Renal pelvis (tissue), 4 donors: ENCODE results near the gene LRRC73. TPM values are rescaled to one million over a fixed set of nuclear protein-coding genes. Genes with fewer than 3 reads are reported as not detected.
"Not testable (repeated sequence)": the region's sequence is repeated elsewhere in the genome, so short reads cannot be mapped to it uniquely, and the experiment has no call there.

Experiments
- DNase-seq: peaks from one replicate; pipeline ENCODE4 v3.0.0-alpha.2; 2013
- polyA plus RNA-seq, 3 donors: library from polyadenylated mRNA; unstranded; fragments of 120-200 nt; gene quantifications; one replicate each; pipeline ENCODE4 v1.2.1, GENCODE V29; 2013; ENCODE audit not compliant: insufficient read length in 3 of 3

The LRRC73 gene
- polyA plus RNA-seq, 3 donors = 1.2 to 1.6 (median 1.4) TPM

- DNase-seq = no peak
Observed at GRCh38 chr6:43515808-43516207, 5.7 kb upstream of the LRRC73 start.

- no peak for DNase-seq
Observed at GRCh38 chr6:43511824-43512415, 1.8 kb upstream of the LRRC73 start.

- DNase-seq = no peak
Observed at GRCh38 chr6:43510827-43511163, 649 bp upstream of the LRRC73 start.

- DNase-seq = no peak
Observed at GRCh38 chr6:43509142-43509983, 783 bp downstream of the LRRC73 start.

GRCh38 chr6:43508481-43509141 lies 1.5 kb downstream of the LRRC73 start:
- DNase-seq = no peak

GRCh38 chr6:43506667-43507471 lies 3.3 kb downstream of the LRRC73 start:
- peak; percentile 82 for DNase-seq

- no peak for DNase-seq
Observed at GRCh38 chr6:43506171-43506570, 4.0 kb downstream of the LRRC73 start.

GRCh38 chr6:43505718-43506117 lies 4.4 kb downstream of the LRRC73 start:
- DNase-seq = no peak

- no peak for DNase-seq
Observed at GRCh38 chr6:43504756-43505593, 5.2 kb downstream of the LRRC73 start.

GRCh38 chr6:43503443-43503842 lies 6.7 kb downstream of the LRRC73 start:
- no peak for DNase-seq

- no peak for DNase-seq
Observed at GRCh38 chr6:43502666-43503065, 7.5 kb downstream of the LRRC73 start.

GRCh38 chr6:43500921-43501320 lies 9.2 kb downstream of the LRRC73 start:
- no peak for DNase-seq

GRCh38 chr6:43499028-43499815 lies 10.9 kb downstream of the LRRC73 start:
- no peak for DNase-seq

- DNase-seq = not testable (repeated sequence)
Observed at GRCh38 chr6:43498291-43498690, 11.9 kb downstream of the LRRC73 start.

GRCh38 chr6:43497689-43498088 lies 12.5 kb downstream of the LRRC73 start:
- no peak for DNase-seq

- no peak for DNase-seq
Observed at GRCh38 chr6:43497129-43497396, 13.1 kb downstream of the LRRC73 start.

GRCh38 chr6:43496370-43497128 lies 13.6 kb downstream of the LRRC73 start:
- no peak for DNase-seq

GRCh38 chr6:43495409-43495941 lies 14.7 kb downstream of the LRRC73 start:
- DNase-seq = no peak

GRCh38 chr6:43494766-43495165 lies 15.4 kb downstream of the LRRC73 start:
- no peak for DNase-seq

- no peak for DNase-seq
Observed at GRCh38 chr6:43494321-43494720, 15.8 kb downstream of the LRRC73 start.
